ENCODE results near the gene CRIM1.

- TF ChIP-seq CTCF (IDR thresholded peaks at IDR 0.05) (no peak), ZFX (IDR thresholded peaks at IDR 0.05; ENCODE audit: borderline replicate concordance) (no peak)
Measured at GRCh38 chr2:36414307-36414706, 58.7 kb downstream of the CRIM1 start.

All from 22Rv1 (cell line).